Measurements from ENCODE around the gene METTL5.

DNA sequence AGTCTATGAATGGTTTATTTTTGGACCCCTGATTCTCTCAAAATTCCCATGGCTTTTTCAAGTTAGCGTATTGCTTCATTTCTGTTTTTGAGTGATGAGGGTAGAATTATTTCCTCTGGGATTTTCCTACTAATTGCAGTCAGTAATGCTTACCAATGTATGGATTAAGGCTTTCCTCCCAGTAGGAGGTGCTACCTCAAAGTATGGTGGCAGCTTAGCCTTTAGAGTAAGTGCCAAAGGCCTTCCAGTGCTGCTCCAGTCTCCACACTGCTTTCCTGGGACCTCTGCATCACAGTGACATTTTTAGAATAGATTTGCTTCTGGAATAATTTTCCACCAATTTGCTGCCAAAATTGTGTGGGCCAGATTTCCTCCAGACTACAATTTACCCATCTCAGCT lies 42.2 kb downstream of the METTL5 start:
- TF ChIP-seq, protein P1, sequence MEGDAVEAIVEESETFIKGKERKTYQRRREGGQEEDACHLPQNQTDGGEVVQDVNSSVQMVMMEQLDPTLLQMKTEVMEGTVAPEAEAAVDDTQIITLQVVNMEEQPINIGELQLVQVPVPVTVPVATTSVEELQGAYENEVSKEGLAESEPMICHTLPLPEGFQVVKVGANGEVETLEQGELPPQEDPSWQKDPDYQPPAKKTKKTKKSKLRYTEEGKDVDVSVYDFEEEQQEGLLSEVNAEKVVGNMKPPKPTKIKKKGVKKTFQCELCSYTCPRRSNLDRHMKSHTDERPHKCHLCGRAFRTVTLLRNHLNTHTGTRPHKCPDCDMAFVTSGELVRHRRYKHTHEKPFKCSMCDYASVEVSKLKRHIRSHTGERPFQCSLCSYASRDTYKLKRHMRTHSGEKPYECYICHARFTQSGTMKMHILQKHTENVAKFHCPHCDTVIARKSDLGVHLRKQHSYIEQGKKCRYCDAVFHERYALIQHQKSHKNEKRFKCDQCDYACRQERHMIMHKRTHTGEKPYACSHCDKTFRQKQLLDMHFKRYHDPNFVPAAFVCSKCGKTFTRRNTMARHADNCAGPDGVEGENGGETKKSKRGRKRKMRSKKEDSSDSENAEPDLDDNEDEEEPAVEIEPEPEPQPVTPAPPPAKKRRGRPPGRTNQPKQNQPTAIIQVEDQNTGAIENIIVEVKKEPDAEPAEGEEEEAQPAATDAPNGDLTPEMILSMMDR (IDR thresholded peaks at IDR 0.05; ENCODE audit: poor library complexity) = no peak
- TF ChIP-seq EZH2phosphoT487 (IDR thresholded peaks at IDR 0.05; ENCODE audit: low read depth, severe bottlenecking, unreplicated experiment) (no peak), EZH2 (IDR thresholded peaks at IDR 0.05; ENCODE audit: borderline replicate concordance) (no peak)
